ENCODE results near the gene FBRSL1. TPM values are rescaled to one million over a fixed set of nuclear protein-coding genes. Genes with fewer than 3 reads are reported as not detected.

The FBRSL1 gene
- polyA plus RNA-seq, 1 of the 3 experiments (the other 2 are of a cell fraction) = 5.5 TPM

DNA sequence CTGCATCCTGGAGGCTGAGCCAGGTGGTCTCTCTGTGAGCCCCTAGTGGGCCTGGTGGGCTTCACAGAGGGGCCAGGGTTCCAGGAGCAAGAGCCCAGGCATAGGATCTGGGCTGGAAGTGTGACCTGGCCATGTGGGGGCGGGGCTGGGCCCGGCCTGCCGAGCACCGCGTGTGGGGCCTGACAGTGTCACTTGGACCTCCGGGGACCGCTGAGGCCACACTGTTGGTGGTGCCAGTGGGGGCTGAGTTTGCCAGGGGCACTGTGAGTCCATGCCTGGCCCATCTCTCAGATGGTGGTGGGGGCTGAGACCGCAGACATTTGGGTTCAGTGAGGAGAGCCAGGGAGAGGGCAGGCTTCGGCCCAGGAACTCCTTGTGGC, 5.2 kb downstream of the FBRSL1 start:
- no peak for TF ChIP-seq RXRA (IDR thresholded peaks at IDR 0.05; ENCODE audit: borderline replicate concordance, low read depth)
- no peak for TF ChIP-seq SMC3 (IDR thresholded peaks at IDR 0.05; ENCODE audit: low read depth, low read length)
- TF ChIP-seq EZH2phosphoT487 (IDR thresholded peaks at IDR 0.05; ENCODE audit: borderline replicate concordance, low read depth) = no peak
- no peak for TF ChIP-seq RFX5 (IDR thresholded peaks at IDR 0.05; ENCODE audit: low read length)
- TF ChIP-seq, protein P1, sequence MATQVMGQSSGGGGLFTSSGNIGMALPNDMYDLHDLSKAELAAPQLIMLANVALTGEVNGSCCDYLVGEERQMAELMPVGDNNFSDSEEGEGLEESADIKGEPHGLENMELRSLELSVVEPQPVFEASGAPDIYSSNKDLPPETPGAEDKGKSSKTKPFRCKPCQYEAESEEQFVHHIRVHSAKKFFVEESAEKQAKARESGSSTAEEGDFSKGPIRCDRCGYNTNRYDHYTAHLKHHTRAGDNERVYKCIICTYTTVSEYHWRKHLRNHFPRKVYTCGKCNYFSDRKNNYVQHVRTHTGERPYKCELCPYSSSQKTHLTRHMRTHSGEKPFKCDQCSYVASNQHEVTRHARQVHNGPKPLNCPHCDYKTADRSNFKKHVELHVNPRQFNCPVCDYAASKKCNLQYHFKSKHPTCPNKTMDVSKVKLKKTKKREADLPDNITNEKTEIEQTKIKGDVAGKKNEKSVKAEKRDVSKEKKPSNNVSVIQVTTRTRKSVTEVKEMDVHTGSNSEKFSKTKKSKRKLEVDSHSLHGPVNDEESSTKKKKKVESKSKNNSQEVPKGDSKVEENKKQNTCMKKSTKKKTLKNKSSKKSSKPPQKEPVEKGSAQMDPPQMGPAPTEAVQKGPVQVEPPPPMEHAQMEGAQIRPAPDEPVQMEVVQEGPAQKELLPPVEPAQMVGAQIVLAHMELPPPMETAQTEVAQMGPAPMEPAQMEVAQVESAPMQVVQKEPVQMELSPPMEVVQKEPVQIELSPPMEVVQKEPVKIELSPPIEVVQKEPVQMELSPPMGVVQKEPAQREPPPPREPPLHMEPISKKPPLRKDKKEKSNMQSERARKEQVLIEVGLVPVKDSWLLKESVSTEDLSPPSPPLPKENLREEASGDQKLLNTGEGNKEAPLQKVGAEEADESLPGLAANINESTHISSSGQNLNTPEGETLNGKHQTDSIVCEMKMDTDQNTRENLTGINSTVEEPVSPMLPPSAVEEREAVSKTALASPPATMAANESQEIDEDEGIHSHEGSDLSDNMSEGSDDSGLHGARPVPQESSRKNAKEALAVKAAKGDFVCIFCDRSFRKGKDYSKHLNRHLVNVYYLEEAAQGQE (IDR thresholded peaks at IDR 0.05; ENCODE audit: low read depth, low read length) = no peak
- TF ChIP-seq NFIC (IDR thresholded peaks at IDR 0.05; ENCODE audit: borderline replicate concordance) = no peak
- TF ChIP-seq CHD2 (IDR thresholded peaks at IDR 0.05; ENCODE audit: low read length, partially characterized antibody) = no peak
- TF ChIP-seq SIN3A (IDR thresholded peaks at IDR 0.05; ENCODE audit: borderline replicate concordance, low read depth, low read length) = no peak
- TF ChIP-seq, protein P2, sequence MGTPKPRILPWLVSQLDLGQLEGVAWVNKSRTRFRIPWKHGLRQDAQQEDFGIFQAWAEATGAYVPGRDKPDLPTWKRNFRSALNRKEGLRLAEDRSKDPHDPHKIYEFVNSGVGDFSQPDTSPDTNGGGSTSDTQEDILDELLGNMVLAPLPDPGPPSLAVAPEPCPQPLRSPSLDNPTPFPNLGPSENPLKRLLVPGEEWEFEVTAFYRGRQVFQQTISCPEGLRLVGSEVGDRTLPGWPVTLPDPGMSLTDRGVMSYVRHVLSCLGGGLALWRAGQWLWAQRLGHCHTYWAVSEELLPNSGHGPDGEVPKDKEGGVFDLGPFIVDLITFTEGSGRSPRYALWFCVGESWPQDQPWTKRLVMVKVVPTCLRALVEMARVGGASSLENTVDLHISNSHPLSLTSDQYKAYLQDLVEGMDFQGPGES (IDR thresholded peaks at IDR 0.05; ENCODE audit: low read depth, low read length) = no peak
- TF ChIP-seq YY1 (IDR thresholded peaks at IDR 0.05; ENCODE audit: low read depth) = no peak
- TF ChIP-seq RCOR1 (IDR thresholded peaks at IDR 0.05; ENCODE audit: low read length) = no peak
- no peaks in the 10 kb centered on the region for H3F3A ChIP-seq (replicated peaks; ENCODE audit: insufficient read depth)
- no peak overlapping the region for H3K27ac ChIP-seq (ENCODE audit: low read depth in 2 of 2, low read length in 1 of 2)
- ChIA-PET POLR2A (no interaction called here), CTCF (interaction anchor here (1.4 kb wide), 1 partner anchor 81 kb away, joined by 5 read pairs; no protein-coding TSS in a partner anchor)
- H3K27me3 ChIP-seq (ENCODE audit: insufficient read depth) = no peaks in the 10 kb centered on the region
- no peak overlapping the region for H3K9ac ChIP-seq
- 100% methylated on average over 3 of the region's 9 CpGs for WGBS (ENCODE audit: low lambda C conversion rate)
- peaks cover 91% of the 10 kb centered on the region for H3K79me2 ChIP-seq (ENCODE audit: insufficient read depth)
- no peak for DNase-seq
- peaks cover 0 to 49% of the 10 kb centered on the region in 2 experiments; a peak in 1 of 4 replicates for H3K4me1 ChIP-seq (ENCODE audit: control insufficient read depth in 1 of 2, insufficient read depth in 2 of 2, low read depth in 1 of 2, low read length in 1 of 2)
- no peak overlapping the region for H2AFZ ChIP-seq (ENCODE audit: low read depth)
- H3K9me2 ChIP-seq = no peaks in the 10 kb centered on the region
- H3K4me2 ChIP-seq = no peak overlapping the region
- peaks cover 0 to 4% of the 10 kb centered on the region in 2 experiments for H3K36me3 ChIP-seq (replicated peaks in 1 of 2; ENCODE audit: control insufficient read depth in 1 of 2, insufficient read depth in 2 of 2, low read length in 1 of 2)
- H3K4me3 ChIP-seq (ENCODE audit: low read depth in 2 of 2, low read length in 1 of 2) = no peak overlapping the region
- no peaks in the 10 kb centered on the region for H3K9me3 ChIP-seq
- peaks cover 95% of the 10 kb centered on the region for H4K20me1 ChIP-seq (ENCODE audit: insufficient read depth)

DNA sequence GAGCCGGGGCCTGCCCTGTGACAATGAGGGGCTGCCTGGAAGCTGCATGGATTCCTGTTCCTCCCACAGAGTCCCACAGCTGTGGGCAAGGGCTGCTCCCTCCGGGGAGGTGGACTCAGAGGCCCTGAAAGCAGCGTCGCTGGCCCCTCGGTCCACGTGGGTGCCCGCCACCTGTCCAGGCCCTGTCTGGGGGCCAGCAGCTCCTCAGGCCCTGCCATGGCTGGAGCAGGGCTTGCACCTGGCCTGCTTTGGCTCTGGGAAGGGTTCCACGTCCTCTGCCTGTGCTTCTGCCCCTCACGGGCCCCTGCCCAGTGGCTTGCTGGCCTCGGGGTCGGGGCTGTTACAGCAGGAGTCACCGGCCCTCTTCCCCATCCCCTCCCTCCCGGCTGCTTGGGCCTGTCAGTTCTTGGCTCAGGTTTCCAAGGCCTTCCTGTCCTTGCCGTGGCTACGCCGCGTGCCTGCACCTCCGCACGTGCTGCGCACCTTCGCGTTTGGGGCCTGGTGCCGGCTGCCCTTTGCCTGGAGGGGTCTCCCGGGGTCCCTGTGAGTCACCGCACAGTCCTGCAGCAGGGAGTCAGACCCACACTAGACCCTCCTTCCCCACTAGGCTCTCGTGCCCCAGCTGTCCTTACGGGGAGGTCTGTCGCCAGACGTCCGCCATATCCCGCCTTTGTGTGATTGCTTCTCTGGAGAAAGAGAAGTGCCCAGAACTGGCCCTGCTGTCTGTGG, 5.8 kb downstream of the FBRSL1 start:
- Histone ChIP-seq H3F3A (replicated peaks; ENCODE audit: insufficient read depth) (no peaks in the 10 kb centered on the region), H3K36me3 (replicated peaks in 1 of 2; ENCODE audit: control insufficient read depth in 1 of 2, insufficient read depth in 2 of 2, low read length in 1 of 2) (peaks cover 0 to 4% of the 10 kb centered on the region in 2 experiments), H3K27me3 (ENCODE audit: insufficient read depth) (no peaks in the 10 kb centered on the region), H3K4me3 (ENCODE audit: low read depth in 2 of 2, low read length in 1 of 2) (no peak overlapping the region), H3K9me3 (no peaks in the 10 kb centered on the region), H4K20me1 (ENCODE audit: insufficient read depth) (peaks cover 100% of the 10 kb centered on the region), H3K4me2 (no peak overlapping the region), H3K9me2 (no peaks in the 10 kb centered on the region), H3K9ac (no peak overlapping the region), H3K4me1 (ENCODE audit: control insufficient read depth in 1 of 2, insufficient read depth in 2 of 2, low read depth in 1 of 2, low read length in 1 of 2) (peaks cover 0 to 51% of the 10 kb centered on the region in 2 experiments; a peak in 1 of 4 replicates), H2AFZ (ENCODE audit: low read depth) (no peak overlapping the region), H3K79me2 (ENCODE audit: insufficient read depth) (peaks cover 94% of the 10 kb centered on the region), H3K27ac (ENCODE audit: low read depth in 2 of 2, low read length in 1 of 2) (no peak overlapping the region; a peak in 1 of 4 replicates)
- ChIA-PET CTCF (interaction anchor here (1.4 kb wide), 1 partner anchor 81 kb away, joined by 5 read pairs; no protein-coding TSS in a partner anchor), POLR2A (no interaction called here)
- TF ChIP-seq, protein P3, sequence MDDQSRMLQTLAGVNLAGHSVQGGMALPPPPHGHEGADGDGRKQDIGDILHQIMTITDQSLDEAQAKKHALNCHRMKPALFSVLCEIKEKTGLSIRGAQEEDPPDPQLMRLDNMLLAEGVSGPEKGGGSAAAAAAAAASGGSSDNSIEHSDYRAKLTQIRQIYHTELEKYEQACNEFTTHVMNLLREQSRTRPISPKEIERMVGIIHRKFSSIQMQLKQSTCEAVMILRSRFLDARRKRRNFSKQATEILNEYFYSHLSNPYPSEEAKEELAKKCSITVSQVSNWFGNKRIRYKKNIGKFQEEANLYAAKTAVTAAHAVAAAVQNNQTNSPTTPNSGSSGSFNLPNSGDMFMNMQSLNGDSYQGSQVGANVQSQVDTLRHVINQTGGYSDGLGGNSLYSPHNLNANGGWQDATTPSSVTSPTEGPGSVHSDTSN (IDR thresholded peaks at IDR 0.05) = no peak
- no peak for TF ChIP-seq SIN3A (IDR thresholded peaks at IDR 0.05; ENCODE audit: borderline replicate concordance, low read depth, low read length)
- no peak for TF ChIP-seq NFIC (IDR thresholded peaks at IDR 0.05; ENCODE audit: borderline replicate concordance)
- no peak for TF ChIP-seq FOSL2 (IDR thresholded peaks at IDR 0.05; ENCODE audit: borderline replicate concordance, low read depth)
- TF ChIP-seq RAD21 (IDR thresholded peaks at IDR 0.05; ENCODE audit: low read length) = no peak
- WGBS (ENCODE audit: low lambda C conversion rate) = 91% methylated on average over 13 of the region's 31 CpGs
- DNase-seq = no peak

Data from SK-N-SH (cell line).